PFSK-1 (cell line): ENCODE data around the gene PCGF2.

ENCODE experiments used
- FOXP2 ChIP-seq: optimal IDR thresholded peaks from 2 replicates; pipeline ENCODE3; 2011; ENCODE audit warnings: borderline replicate concordance, control low read depth, inconsistent platforms; ENCODE audit not compliant: insufficient read depth; ENCODE audit errors: extremely low read length, extremely low read depth
- POLR2AphosphoS5 ChIP-seq: IDR thresholded peaks from 2 replicates; pipeline ENCODE4 v1.6.1; 2012; ENCODE audit warnings: low read depth, mild to moderate bottlenecking, control low read depth, low read length, moderate library complexity
- SIN3A ChIP-seq: IDR thresholded peaks from 2 replicates; pipeline ENCODE4 v1.6.1; 2012; ENCODE audit warnings: mild to moderate bottlenecking, low read length, moderate library complexity, borderline replicate concordance; ENCODE audit not compliant: insufficient read depth
- TAF1 ChIP-seq: IDR thresholded peaks from 2 replicates; pipeline ENCODE4 v1.6.1; 2012; ENCODE audit warnings: low read length, control low read depth, borderline replicate concordance; ENCODE audit not compliant: insufficient read depth
- TF ChIP-seq, protein P1 (sequence below), 2 experiments: IDR thresholded peaks; 2 replicates each; pipeline versions ENCODE4 v1.6.1 to v1.8.0; 2011 to 2012; ENCODE audit warnings: low read depth in 2 of 2, low read length in 2 of 2, control low read depth in 1 of 2, inconsistent platforms in 1 of 2, mild to moderate bottlenecking in 1 of 2, moderate library complexity in 1 of 2; ENCODE audit not compliant: insufficient read depth in 1 of 2

PCGF2 gene

DNA sequence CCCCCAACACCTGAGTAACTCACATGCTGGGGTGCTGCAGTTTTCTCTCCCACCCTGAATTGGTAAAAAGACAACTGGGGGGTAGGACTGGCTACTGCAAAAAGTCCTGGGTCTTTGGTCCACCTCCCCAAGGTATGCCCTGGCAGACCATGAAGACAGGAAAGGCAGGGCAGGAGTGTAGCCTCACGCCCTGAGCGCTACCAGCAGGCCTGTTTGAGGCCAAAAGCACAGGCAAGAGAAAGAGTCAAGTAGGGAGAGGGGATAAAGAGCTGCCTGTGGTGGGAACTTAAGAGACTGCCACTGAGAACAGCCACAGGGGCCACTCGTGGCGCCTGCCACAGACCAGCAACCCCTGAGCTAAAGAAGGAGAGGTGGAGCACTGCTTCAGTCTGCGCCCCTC, 18.2 kb upstream of the PCGF2 start:
- TF ChIP-seq FOXP2 (no peak), SIN3A (no peak), POLR2AphosphoS5 (no peak), TAF1 (no peak)
- TF ChIP-seq, protein P1, sequence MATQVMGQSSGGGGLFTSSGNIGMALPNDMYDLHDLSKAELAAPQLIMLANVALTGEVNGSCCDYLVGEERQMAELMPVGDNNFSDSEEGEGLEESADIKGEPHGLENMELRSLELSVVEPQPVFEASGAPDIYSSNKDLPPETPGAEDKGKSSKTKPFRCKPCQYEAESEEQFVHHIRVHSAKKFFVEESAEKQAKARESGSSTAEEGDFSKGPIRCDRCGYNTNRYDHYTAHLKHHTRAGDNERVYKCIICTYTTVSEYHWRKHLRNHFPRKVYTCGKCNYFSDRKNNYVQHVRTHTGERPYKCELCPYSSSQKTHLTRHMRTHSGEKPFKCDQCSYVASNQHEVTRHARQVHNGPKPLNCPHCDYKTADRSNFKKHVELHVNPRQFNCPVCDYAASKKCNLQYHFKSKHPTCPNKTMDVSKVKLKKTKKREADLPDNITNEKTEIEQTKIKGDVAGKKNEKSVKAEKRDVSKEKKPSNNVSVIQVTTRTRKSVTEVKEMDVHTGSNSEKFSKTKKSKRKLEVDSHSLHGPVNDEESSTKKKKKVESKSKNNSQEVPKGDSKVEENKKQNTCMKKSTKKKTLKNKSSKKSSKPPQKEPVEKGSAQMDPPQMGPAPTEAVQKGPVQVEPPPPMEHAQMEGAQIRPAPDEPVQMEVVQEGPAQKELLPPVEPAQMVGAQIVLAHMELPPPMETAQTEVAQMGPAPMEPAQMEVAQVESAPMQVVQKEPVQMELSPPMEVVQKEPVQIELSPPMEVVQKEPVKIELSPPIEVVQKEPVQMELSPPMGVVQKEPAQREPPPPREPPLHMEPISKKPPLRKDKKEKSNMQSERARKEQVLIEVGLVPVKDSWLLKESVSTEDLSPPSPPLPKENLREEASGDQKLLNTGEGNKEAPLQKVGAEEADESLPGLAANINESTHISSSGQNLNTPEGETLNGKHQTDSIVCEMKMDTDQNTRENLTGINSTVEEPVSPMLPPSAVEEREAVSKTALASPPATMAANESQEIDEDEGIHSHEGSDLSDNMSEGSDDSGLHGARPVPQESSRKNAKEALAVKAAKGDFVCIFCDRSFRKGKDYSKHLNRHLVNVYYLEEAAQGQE (IDR thresholded peaks at IDR 0.05; ENCODE audit: insufficient read depth in 1 of 2, low read depth in 2 of 2, low read length in 2 of 2) = no peak

DNA sequence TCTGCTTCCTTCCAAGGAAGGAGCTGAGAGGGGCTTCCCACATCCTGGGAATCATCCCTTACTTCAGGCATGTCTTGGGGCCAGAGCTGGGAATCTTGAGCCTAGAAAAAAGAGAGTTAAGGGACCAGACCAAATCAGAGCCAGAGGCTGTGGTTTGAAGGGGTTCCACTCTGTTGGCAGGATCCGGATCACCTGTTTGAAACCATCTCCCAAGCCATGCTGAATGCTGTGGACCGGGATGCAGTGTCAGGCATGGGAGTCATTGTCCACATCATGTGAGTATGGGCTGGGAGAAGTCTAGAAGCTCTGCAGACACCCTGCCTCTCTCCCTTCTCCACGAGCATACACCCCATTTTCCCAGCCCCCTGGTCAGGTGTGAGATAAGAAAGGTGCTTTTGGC, 14.1 kb upstream of the PCGF2 start:
- TF ChIP-seq POLR2AphosphoS5 = no peak
- no peak for TF ChIP-seq TAF1
- no peak for TF ChIP-seq SIN3A
- TF ChIP-seq, protein P1 (IDR thresholded peaks at IDR 0.05; ENCODE audit: insufficient read depth in 1 of 2, low read depth in 2 of 2, low read length in 2 of 2) = no peak
- TF ChIP-seq FOXP2 = no peak

DNA sequence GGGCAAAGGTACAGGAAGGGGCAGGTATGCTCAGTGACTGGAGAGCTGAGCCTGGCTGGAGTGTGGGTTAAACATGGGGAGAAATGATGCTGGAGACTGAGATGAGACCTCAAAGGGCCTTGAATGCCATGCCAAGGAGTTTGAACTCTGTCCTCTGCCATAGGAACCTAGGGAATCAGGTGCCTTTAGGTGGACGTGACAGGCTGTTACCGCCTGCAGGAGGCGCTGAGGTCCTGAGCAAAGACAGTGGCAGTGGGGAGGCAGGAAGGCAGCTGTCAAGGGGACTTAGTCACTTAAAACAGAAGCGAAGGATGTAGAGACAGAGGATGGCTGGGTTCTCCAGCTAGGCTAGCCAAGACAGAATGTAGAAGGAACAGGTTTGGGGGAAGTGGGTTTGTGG, 13.5 kb upstream of the PCGF2 start:
- peak; percentile 58; the same call in 1 of the 2 replicates for TF ChIP-seq SIN3A
- TF ChIP-seq, protein P1 (IDR thresholded peaks at IDR 0.05; ENCODE audit: insufficient read depth in 1 of 2, low read depth in 2 of 2, low read length in 2 of 2) = no peak

DNA sequence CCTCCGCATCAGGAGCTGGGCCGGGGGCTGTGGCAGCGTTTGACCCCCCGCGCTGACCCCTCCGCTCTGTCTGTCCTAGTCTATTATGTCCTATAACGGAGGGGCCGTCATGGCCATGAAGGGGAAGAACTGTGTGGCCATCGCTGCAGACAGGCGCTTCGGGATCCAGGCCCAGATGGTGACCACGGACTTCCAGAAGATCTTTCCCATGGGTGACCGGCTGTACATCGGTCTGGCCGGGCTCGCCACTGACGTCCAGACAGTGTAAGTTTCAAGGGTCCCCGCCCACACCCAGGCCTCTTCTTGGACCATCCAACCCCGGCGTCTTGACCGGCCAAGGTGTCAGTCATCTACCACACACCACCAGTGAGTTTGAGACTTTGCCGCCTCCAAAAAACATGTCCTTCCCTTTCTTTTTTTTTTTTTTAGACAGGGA, 5.0 kb upstream of the PCGF2 start:
- no peak for TF ChIP-seq POLR2AphosphoS5
- TF ChIP-seq SIN3A = no peak
- TF ChIP-seq, protein P1 (IDR thresholded peaks at IDR 0.05; ENCODE audit: insufficient read depth in 1 of 2, low read depth in 2 of 2, low read length in 2 of 2) = no peak
- no peak for TF ChIP-seq FOXP2
- TF ChIP-seq TAF1 = no peak

DNA sequence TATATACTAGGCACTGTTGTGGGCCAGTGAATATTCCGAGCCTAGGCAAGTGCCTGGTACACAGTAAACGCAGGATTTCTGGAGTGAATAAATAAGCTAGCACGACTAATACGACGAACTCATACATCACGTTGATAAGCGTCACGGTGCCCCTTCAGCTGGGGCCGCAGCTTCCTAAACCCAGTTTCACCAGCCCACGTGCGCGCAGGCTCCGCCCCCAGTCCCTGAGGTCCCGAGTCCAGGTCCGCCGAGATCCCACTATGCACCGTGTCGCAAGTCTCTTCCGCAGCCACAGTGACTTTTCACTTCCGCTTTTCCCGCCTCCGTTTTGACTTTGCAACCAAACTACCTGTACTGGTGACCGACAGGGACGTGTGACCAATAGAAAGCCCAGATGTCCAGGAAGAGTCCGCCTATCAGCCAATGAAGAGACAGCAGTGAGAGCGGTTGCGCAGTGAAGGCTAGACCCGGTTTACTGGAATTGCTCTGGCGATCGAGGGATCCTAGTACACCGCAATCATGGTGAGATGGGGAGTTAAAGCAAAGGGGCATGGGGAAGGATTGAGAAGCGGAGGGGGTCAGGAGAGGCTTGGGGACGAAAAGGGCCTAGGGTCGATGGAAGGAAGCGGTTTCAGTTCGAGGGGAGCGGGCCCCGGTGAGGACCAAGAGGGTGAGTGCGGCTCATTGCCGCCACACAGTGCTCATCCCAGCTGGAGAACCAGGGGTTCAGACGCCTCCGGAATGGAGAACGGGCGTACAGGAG, 4.4 kb upstream of the PCGF2 start, which contains the start of gene PSMB3:
Gene PSMB3 (plus strand): TSS at position 434 of the 763 bp plus-strand sequence. CDS start 86 bp downstream, at position 520.
- TF ChIP-seq FOXP2 (peak; percentile 71), TAF1 (peak; percentile 82; the same call in 1 of the 2 replicates), SIN3A (peak; percentile 71; the same call in 1 of the 2 replicates), POLR2AphosphoS5 (peak; percentile 77)
- TF ChIP-seq, protein P1 (IDR thresholded peaks at IDR 0.05; ENCODE audit: insufficient read depth in 1 of 2, low read depth in 2 of 2, low read length in 2 of 2) = peak; percentile 25 to 50; a peak in 1 of 4 replicates
